ENCODE results near the gene PTGFRN. TPM values are rescaled to one million over a fixed set of nuclear protein-coding genes. Genes with fewer than 3 reads are reported as not detected.

PTGFRN gene
- total RNA-seq, 1 donor from 2014 or later, result 80.0 TPM

DNA sequence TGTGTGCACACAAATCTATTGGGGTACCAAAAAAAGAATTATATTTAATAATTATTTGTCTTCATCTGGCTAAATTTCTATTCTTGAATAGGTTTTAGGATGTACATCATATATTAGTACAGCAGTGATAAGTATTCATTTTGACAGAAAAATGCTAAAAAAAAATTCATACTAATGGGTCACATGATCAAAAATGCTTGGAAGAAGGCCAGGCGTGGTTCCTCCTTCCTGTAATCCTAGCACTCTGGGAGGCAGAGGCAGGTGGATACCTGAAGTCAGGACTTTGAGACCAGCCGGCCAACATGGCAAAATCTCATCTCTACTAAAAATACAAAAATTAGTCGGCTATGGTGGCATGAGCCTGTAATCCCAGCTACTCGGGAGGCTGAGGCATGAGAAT is 26.9 kb upstream of the PTGFRN start:
- Mint-ChIP-seq H3K4me3 (no peak overlapping the region), H3K4me1 (ENCODE audit: unreplicated experiment) (peaks cover 17% of the 10 kb centered on the region), H3K27ac (no peak overlapping the region), H3K27me3 (no peaks in the 10 kb centered on the region), H3K9me3 (no peaks in the 10 kb centered on the region), H3K36me3 (no peaks in the 10 kb centered on the region)
- TF ChIP-seq, protein P1, sequence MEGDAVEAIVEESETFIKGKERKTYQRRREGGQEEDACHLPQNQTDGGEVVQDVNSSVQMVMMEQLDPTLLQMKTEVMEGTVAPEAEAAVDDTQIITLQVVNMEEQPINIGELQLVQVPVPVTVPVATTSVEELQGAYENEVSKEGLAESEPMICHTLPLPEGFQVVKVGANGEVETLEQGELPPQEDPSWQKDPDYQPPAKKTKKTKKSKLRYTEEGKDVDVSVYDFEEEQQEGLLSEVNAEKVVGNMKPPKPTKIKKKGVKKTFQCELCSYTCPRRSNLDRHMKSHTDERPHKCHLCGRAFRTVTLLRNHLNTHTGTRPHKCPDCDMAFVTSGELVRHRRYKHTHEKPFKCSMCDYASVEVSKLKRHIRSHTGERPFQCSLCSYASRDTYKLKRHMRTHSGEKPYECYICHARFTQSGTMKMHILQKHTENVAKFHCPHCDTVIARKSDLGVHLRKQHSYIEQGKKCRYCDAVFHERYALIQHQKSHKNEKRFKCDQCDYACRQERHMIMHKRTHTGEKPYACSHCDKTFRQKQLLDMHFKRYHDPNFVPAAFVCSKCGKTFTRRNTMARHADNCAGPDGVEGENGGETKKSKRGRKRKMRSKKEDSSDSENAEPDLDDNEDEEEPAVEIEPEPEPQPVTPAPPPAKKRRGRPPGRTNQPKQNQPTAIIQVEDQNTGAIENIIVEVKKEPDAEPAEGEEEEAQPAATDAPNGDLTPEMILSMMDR (conservative IDR thresholded peaks at IDR 0.05), result no peak
- no peak for DNase-seq (ENCODE audit: extremely low spot score, unreplicated experiment)

DNA sequence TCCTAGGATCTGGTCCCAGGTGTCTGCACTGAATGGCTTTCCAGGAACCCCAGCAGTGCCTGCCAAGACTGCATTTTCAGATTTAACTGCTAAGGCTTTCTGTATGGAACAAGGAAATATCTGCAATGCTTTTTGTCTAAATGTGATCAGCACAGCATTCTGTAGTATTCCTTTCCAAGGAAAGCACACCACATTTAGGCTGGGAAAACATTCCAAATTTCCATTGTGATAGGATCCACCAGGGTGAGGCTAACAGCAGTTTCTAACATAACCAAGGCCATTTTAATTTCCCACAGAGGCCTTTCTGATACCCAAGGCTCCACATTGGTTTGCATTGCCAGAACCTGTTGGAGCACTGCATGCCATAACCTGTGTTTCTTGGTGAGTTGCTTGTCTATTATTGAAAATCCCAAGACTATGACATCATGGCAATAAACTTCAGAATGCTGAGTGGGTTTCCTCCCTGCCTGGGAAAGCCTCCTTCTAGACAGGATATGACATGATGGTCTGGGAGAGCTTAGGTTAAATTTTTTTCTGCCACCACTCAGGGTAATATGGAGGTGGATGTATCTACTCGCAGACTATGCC is 23.3 kb upstream of the PTGFRN start:
- H3K9me3 Mint-ChIP-seq, result no peaks in the 10 kb centered on the region
- no peak overlapping the region for H3K4me3 Mint-ChIP-seq
- no peaks in the 10 kb centered on the region for H3K36me3 Mint-ChIP-seq
- peaks cover 10% of the 10 kb centered on the region for H3K4me1 Mint-ChIP-seq (ENCODE audit: unreplicated experiment)
- no peak for DNase-seq (ENCODE audit: extremely low spot score, unreplicated experiment)
- TF ChIP-seq, protein P1 (conservative IDR thresholded peaks at IDR 0.05), result no peak
- H3K27me3 Mint-ChIP-seq, result no peaks in the 10 kb centered on the region
- peak overlapping the region; percentile 31 for H3K27ac Mint-ChIP-seq

DNA sequence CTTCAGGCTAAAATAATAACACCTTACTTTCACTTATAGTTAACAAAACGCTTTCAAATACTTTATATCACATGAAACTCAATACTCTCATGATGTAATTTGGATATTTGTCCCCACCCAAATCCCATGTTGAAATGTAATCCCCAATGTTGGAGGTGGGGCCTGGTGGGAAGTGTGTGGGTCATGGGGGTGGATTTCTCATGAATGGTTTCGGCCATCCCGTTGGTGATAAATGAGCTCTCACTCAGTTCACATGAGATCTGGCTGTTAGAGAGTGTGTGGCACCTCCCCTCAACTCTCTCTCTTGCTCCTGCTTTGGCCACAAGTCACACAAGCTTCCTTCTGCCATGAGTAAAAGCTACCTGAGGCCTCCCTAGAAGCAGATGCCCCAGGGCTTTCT is 22.5 kb upstream of the PTGFRN start:
- peak overlapping the region; percentile 25 for H3K27ac Mint-ChIP-seq
- H3K4me1 Mint-ChIP-seq (ENCODE audit: unreplicated experiment), result peaks cover 14% of the 10 kb centered on the region
- TF ChIP-seq, protein P1 (conservative IDR thresholded peaks at IDR 0.05), result no peak
- H3K27me3 Mint-ChIP-seq, result no peaks in the 10 kb centered on the region
- H3K9me3 Mint-ChIP-seq, result no peaks in the 10 kb centered on the region
- H3K36me3 Mint-ChIP-seq, result no peaks in the 10 kb centered on the region
- DNase-seq (ENCODE audit: extremely low spot score, unreplicated experiment), result no peak
- H3K4me3 Mint-ChIP-seq, result no peak overlapping the region

GRCh38 chr1:116889380-116889779 is 20.3 kb upstream of the PTGFRN start:
- H3K36me3 Mint-ChIP-seq, result no peaks in the 10 kb centered on the region
- peaks cover 17% of the 10 kb centered on the region for H3K4me1 Mint-ChIP-seq (ENCODE audit: unreplicated experiment)
- TF ChIP-seq, protein P1 (conservative IDR thresholded peaks at IDR 0.05), result no peak
- H3K27ac Mint-ChIP-seq, result no peak overlapping the region
- H3K27me3 Mint-ChIP-seq, result no peaks in the 10 kb centered on the region
- H3K9me3 Mint-ChIP-seq, result no peaks in the 10 kb centered on the region
- no peak for DNase-seq (ENCODE audit: extremely low spot score, unreplicated experiment)
- H3K4me3 Mint-ChIP-seq, result no peak overlapping the region

GRCh38 chr1:116891396-116892079 is 18.2 kb upstream of the PTGFRN start:
- no peak overlapping the region for H3K27ac Mint-ChIP-seq
- TF ChIP-seq, protein P1 (conservative IDR thresholded peaks at IDR 0.05), result no peak
- no peak overlapping the region for H3K4me3 Mint-ChIP-seq
- H3K27me3 Mint-ChIP-seq, result no peaks in the 10 kb centered on the region
- H3K9me3 Mint-ChIP-seq, result peaks cover 8% of the 10 kb centered on the region
- peaks cover 16% of the 10 kb centered on the region for H3K4me1 Mint-ChIP-seq (ENCODE audit: unreplicated experiment)
- DNase-seq (ENCODE audit: extremely low spot score, unreplicated experiment), result no peak
- H3K36me3 Mint-ChIP-seq, result no peaks in the 10 kb centered on the region
